WI38 (cell line): Measurements from ENCODE around the gene STUB1.
A peak's percentile ranks its signal among the peaks of the same experiment; 100 is the strongest.

Experiments
- H3K4me3 ChIP-seq: 2 replicates; pipeline ENCODE4 v1.5.1; 2011; ENCODE audit warnings: low read depth, mild to moderate bottlenecking, control low read depth, low read length
- TF ChIP-seq, protein P1 (sequence below): IDR thresholded peaks from 2 replicates; pipeline ENCODE4 v1.5.1; 2012; ENCODE audit warnings: low read depth, mild to moderate bottlenecking, control low read depth, low read length

STUB1 gene

DNA sequence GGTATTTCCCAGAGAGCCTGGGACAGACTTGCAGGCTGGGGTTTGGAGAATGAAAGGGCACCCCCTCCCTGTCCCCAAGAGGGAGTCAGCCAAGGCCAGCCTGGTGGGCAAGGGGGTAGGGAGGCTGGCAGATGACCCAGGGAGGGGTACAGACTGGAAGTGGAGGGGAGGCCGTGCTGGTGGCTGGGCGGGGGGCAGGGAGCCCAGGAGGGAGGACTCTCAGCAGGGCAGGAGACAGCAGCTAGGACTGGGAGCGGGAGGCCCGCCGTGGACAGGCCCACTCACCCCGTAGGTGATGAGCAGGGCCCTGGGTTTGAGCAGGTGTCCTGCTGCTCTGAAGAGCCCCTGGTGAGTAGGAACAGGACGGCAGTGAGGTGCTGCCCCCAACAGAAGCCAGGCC lies 45.2 kb upstream of the STUB1 start:
- TF ChIP-seq, protein P1, sequence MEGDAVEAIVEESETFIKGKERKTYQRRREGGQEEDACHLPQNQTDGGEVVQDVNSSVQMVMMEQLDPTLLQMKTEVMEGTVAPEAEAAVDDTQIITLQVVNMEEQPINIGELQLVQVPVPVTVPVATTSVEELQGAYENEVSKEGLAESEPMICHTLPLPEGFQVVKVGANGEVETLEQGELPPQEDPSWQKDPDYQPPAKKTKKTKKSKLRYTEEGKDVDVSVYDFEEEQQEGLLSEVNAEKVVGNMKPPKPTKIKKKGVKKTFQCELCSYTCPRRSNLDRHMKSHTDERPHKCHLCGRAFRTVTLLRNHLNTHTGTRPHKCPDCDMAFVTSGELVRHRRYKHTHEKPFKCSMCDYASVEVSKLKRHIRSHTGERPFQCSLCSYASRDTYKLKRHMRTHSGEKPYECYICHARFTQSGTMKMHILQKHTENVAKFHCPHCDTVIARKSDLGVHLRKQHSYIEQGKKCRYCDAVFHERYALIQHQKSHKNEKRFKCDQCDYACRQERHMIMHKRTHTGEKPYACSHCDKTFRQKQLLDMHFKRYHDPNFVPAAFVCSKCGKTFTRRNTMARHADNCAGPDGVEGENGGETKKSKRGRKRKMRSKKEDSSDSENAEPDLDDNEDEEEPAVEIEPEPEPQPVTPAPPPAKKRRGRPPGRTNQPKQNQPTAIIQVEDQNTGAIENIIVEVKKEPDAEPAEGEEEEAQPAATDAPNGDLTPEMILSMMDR = no peak
- H3K4me3 ChIP-seq = peak overlapping the region; percentile 81

DNA sequence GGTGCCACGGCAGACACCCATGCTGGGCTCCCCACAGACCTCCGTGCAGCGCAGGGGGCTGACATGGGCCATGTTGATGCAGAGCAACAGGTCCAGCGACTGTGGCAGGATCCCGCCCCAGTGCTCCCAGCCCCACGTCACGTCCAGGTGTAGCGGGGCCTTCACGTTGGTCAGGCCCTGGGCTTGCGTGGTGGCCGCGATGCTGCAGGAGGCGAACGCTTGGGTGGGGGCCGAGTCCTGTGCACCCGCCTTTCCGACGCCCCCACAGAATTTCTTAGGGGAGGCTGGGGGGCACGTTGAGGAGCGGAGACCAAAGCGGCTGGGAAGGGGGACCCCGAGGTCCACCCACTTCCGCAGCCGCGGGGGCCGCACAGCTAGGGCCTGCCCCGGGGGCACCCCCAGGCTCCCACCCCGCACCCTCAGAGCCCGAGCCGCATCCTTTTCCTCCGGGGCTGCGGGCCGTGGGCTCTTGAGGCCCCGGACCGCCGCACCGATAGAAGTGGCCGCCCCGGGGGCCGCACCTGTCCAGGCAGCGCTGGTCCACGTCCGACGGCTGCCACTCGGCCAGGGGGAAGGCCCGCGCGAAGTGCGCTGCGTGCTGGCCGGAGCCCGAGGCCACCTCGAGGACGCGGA lies 44.5 kb upstream of the STUB1 start:
- TF ChIP-seq, protein P1 = no peak
- H3K4me3 ChIP-seq = peak overlapping the region; percentile 81

DNA sequence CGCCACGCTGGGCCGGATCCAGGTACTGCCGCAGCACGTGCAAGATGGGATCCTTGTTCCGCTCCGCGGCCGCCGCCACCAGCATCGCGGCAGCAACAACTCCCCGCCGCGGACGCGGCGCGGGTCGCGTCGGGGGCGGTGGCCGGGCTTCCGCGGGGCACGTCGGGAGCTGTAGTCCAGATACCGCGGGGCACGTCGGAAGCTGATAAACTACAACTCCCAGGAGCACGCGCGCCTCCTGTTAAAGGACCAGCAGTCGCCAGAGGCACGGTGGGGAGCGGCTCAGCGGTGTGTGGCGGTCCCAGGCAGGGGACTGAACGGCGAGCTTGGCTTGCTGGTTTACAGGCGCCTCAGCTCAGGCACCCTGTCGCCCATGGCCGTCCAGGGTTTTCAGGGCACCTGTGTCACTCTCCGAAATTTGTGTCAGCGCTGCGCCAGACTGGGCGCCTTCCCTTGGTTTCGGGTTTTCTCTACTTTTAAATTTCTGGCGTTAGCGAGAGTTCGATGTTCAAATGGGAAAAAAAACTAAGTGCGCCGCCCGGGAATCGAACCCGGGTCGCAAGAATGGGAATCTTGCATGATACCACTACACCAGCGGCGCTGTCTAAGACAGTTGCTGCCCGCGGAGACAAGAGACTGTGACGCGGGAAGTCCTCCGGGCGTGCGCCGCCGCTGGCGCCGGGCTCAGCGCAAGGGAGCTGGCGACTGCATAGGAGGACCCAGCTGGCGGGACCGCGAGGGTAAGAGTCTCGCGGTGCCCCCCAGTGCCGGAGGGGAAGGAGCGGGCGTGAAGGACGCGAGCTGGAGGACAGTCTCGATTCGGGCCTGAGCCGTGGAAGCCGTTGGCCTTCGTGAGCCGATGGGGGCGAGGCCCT lies 43.8 kb upstream of the STUB1 start, which contains the start of gene METTL26:
Gene METTL26 (minus strand): TSS at position 100 of the 875 bp plus-strand sequence. CDS start 15 bp downstream, at position 85.
- H3K4me3 ChIP-seq = peak within 1 kb of the TSS; percentile 81
- TF ChIP-seq, protein P1 = no peak

DNA sequence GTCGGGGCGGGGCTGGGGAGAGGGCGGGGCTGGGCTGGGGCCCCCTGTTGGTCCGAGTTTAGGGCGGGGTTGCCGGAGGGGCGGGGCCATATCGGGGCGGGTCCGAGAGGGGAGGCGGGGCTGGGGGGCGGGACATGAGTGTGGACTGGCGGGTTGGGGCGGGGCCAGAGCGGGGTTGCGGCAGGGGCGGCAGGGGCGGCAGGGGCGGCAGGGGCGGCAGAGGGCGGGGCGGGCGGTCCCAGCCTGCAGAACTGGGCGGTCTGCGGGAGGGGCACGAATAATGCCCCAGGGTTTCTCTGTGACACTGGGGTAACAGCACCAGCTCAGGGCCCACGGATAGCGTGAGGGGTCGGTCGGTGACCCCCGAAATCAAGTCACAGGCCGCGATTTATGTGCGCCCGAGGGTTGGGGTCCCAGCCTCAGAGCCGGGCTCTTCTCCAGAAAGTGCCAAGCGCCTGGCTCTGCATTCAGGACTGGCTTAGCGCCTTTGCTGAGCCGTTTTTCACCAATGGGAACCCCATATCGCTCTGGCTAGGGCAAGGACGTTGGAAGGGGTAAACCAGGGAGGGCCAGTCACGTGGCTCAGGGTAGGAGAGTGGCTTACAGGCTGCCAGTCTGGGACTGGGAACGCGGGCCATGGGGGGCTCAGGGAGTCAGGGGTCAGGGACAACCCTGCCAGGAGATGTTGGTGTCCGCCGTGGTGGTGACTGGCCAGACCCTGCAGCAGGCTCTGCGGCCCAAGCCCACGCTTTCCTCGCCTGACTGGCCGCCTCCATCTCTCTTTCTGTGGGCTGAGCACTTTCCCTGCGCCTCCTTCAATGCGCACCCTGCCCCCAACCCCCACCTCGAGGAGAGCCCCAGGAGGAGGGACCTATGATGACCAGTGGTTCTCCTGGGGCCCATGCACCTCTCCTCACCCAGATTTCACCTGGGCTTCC lies 42.9 kb upstream of the STUB1 start:
- H3K4me3 ChIP-seq = peak overlapping the region; percentile 81
- TF ChIP-seq, protein P1 = no peak

DNA sequence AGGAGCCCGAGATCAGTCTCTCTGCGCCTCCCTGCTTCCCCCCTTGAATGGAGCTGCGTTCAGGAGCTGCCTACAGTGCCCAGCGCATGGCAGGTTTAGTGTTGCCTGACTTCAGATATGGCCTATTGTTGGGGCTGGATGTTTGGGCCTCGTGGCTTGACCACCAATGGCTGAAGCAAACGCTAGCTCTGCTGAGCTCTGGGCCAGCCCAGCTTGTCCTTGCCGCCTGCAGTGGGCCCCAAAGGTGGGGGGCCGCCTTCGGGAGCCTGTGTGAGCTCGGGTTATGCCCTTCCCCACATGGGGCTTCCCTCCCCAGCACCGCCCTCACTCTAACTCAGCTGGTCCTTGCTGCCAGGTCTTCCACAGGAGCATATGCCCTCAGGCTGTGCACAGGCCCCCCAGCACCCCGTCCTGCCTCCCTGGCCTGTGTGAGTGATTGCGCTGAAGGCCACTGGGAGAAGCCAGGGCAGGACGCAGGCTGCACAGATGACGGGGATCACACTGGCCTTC lies 42.1 kb upstream of the STUB1 start:
- TF ChIP-seq, protein P1 = no peak
- no peak overlapping the region for H3K4me3 ChIP-seq

DNA sequence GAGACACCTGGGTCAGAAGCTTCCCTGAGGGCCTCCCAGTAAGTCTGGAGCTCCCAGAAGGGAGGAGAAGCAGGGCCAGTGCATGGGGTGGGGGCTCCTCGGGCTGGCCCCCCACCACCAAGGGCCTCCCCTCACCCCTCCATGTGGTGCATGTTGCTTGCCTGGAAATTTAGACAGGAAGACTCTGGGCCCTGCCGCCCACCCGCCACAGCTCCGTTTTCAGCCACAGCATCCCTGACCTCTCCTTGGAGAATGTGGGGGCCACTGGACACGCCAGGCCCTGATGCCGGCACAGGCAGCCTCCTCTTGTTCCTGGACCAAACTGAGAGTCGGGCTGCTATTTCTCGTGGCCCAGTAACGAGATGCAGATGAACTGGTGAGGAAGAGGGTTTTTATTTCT lies 41.4 kb upstream of the STUB1 start:
- no peak overlapping the region for H3K4me3 ChIP-seq
- TF ChIP-seq, protein P1 = no peak
